ENCODE results near the gene MOV10. TPM values are rescaled to one million over a fixed set of nuclear protein-coding genes. Genes with fewer than 3 reads are reported as not detected.

MOV10 gene
- total and polyA plus RNA-seq, 9 of the 15 experiments (the other 6 are each of a cell fraction or from before 2014, with no cell fraction given): 16.7 to 105 (median 49.5) TPM

GRCh38 chr1:112696578-112697314, 22.3 kb downstream of the MOV10 start (continued):
- TF ChIP-seq, protein P1, sequence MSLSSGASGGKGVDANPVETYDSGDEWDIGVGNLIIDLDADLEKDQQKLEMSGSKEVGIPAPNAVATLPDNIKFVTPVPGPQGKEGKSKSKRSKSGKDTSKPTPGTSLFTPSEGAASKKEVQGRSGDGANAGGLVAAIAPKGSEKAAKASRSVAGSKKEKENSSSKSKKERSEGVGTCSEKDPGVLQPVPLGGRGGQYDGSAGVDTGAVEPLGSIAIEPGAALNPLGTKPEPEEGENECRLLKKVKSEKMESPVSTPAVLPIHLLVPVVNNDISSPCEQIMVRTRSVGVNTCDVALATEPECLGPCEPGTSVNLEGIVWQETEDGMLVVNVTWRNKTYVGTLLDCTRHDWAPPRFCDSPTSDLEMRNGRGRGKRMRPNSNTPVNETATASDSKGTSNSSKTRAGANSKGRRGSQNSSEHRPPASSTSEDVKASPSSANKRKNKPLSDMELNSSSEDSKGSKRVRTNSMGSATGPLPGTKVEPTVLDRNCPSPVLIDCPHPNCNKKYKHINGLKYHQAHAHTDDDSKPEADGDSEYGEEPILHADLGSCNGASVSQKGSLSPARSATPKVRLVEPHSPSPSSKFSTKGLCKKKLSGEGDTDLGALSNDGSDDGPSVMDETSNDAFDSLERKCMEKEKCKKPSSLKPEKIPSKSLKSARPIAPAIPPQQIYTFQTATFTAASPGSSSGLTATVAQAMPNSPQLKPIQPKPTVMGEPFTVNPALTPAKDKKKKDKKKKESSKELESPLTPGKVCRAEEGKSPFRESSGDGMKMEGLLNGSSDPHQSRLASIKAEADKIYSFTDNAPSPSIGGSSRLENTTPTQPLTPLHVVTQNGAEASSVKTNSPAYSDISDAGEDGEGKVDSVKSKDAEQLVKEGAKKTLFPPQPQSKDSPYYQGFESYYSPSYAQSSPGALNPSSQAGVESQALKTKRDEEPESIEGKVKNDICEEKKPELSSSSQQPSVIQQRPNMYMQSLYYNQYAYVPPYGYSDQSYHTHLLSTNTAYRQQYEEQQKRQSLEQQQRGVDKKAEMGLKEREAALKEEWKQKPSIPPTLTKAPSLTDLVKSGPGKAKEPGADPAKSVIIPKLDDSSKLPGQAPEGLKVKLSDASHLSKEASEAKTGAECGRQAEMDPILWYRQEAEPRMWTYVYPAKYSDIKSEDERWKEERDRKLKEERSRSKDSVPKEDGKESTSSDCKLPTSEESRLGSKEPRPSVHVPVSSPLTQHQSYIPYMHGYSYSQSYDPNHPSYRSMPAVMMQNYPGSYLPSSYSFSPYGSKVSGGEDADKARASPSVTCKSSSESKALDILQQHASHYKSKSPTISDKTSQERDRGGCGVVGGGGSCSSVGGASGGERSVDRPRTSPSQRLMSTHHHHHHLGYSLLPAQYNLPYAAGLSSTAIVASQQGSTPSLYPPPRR (CRISPR knock-in tag; IDR thresholded peaks at IDR 0.05; ENCODE audit: borderline replicate concordance): no peak
- TF ChIP-seq ETV1 (tag; conservative IDR thresholded peaks at IDR 0.05; ENCODE audit: low read depth) (no peak), ZNF644 (tag; IDR thresholded peaks at IDR 0.05; ENCODE audit: low read depth) (no peak), HDAC2 (IDR thresholded peaks at IDR 0.05) (0 out of 2 replicates have a peak, but pooled peaks have one; percentile 31), HDAC1 (IDR thresholded peaks at IDR 0.05) (peak in 1 of 2 experiments; percentile 35; a peak in 1 of 4 replicates), MXI1 (IDR thresholded peaks at IDR 0.05; ENCODE audit: low read depth, low read length) (no peak), CXXC5 (CRISPR knock-in tag; IDR thresholded peaks at IDR 0.05) (0 out of 2 replicates have a peak, but pooled peaks have one; percentile 34), MCM7 (IDR thresholded peaks at IDR 0.05) (no peak), FOXK1 (CRISPR knock-in tag; IDR thresholded peaks at IDR 0.05; ENCODE audit: borderline replicate concordance) (no peak), SNRNP70 (optimal IDR thresholded peaks at IDR 0.05; ENCODE audit: low read depth, low read length) (no peak), HDGF (IDR thresholded peaks at IDR 0.05) (0 out of 2 replicates have a peak, but pooled peaks have one; percentile 60), ZNF639 (CRISPR knock-in tag; conservative IDR thresholded peaks at IDR 0.05 in 1 of 2, IDR thresholded peaks at IDR 0.05 in 1 of 2) (no peak), ZNF717 (CRISPR knock-in tag; IDR thresholded peaks at IDR 0.05) (no peak), MEIS2 (IDR thresholded peaks at IDR 0.05; ENCODE audit: partially characterized antibody) (no peak), ETS1 (conservative IDR thresholded peaks at IDR 0.05; ENCODE audit: control insufficient read depth, low read depth, low read length) (no peak), NELFE (IDR thresholded peaks at IDR 0.05; ENCODE audit: insufficient read depth, insufficient read length) (no peak), TOE1 (IDR thresholded peaks at IDR 0.05; ENCODE audit: borderline replicate concordance) (no peak), TOE1 (CRISPR knock-in tag; IDR thresholded peaks at IDR 0.05; ENCODE audit: borderline replicate concordance, low read depth) (no peak), DPF2 (IDR thresholded peaks at IDR 0.05) (peak; percentile 49), SETDB1 (IDR thresholded peaks at IDR 0.05; ENCODE audit: low read length) (no peak), SMAD3 (CRISPR knock-in tag; conservative IDR thresholded peaks at IDR 0.05) (no peak), ZNF589 (CRISPR knock-in tag; IDR thresholded peaks at IDR 0.05; ENCODE audit: low read depth) (no peak)
